ENCODE measurements around the gene ZNF281. TPM values are rescaled to one million over a fixed set of nuclear protein-coding genes. Genes with fewer than 3 reads are reported as not detected.

Gene ZNF281
- total RNA-seq, 6 donors from 2014 or later, result 11.4 to 26.8 (median 16.6) TPM

DNA sequence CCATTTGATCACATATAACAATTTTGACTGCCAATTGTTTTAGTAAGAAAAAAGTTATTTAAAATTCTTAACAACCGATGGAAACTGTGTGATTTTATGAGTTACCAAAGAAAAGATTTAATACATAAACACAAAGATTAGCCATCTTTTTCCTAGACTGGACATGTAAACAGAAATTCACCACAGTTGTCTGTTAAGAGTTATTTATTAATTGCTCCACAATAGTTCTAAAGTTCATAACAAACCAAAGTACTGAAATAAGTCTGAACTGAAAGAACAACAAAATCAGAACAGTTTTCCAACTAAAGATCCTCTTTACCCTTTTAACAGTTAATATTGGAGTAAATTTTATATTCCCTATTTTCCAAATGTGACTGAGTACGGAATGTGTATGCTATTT lies 8.6 kb downstream of the ZNF281 start:
- TF ChIP-seq POLR2A (IDR thresholded peaks at IDR 0.05) (no peak), EP300 (IDR thresholded peaks at IDR 0.05) (no peak), POLR2AphosphoS5 (IDR thresholded peaks at IDR 0.05) (no peak)
- TF ChIP-seq, protein P1, sequence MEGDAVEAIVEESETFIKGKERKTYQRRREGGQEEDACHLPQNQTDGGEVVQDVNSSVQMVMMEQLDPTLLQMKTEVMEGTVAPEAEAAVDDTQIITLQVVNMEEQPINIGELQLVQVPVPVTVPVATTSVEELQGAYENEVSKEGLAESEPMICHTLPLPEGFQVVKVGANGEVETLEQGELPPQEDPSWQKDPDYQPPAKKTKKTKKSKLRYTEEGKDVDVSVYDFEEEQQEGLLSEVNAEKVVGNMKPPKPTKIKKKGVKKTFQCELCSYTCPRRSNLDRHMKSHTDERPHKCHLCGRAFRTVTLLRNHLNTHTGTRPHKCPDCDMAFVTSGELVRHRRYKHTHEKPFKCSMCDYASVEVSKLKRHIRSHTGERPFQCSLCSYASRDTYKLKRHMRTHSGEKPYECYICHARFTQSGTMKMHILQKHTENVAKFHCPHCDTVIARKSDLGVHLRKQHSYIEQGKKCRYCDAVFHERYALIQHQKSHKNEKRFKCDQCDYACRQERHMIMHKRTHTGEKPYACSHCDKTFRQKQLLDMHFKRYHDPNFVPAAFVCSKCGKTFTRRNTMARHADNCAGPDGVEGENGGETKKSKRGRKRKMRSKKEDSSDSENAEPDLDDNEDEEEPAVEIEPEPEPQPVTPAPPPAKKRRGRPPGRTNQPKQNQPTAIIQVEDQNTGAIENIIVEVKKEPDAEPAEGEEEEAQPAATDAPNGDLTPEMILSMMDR (IDR thresholded peaks at IDR 0.05), result no peak
- no peak for ATAC-seq (ENCODE audit: low FRiP score in 2 of 2)
- Histone ChIP-seq H3K4me1 (peaks cover 9 to 43% (median 20%) of the 10 kb centered on the region in 4 donors), H3K4me3 (no peak overlapping the region), H3K36me3 (peaks cover 0 to 7% (median 0%) of the 10 kb centered on the region in 4 donors), H3K9me3 (no peaks in the 10 kb centered on the region), H3K27me3 (no peaks in the 10 kb centered on the region), H3K27ac (no peak overlapping the region)
- no peak for DNase-seq
- 81 to 91% methylated on average over 2 of the region's 2 CpGs for WGBS, 2 donors

DNA sequence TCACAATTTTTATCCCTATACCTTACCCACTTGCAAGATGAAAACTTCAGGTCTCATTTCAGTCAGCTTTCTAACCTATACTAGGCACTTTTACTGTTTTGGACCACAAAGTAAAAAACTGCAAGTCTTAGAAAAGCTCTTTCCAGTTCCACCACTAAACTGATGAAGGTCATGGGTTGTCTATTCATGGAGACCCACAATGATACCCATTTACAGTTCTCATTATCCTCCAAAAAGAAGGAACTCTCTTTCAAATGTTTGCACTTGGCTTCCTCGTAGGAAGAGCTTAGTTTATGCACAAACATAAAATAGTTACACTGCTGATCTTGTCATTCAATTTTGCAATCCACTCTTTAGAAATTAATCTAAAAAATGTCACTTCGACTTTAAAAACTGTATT lies 9.3 kb downstream of the ZNF281 start:
- WGBS, 2 donors, result 59 to 63% methylated on average over 2 of the region's 2 CpGs
- no peaks in the 10 kb centered on the region for H3K9me3 ChIP-seq
- H3K27me3 ChIP-seq, result no peaks in the 10 kb centered on the region
- DNase-seq, result no peak
- H3K4me3 ChIP-seq, result no peak overlapping the region
- H3K27ac ChIP-seq, result no peak overlapping the region
- peaks cover 0 to 7% (median 0%) of the 10 kb centered on the region in 4 donors for H3K36me3 ChIP-seq
- no peak for ATAC-seq (ENCODE audit: low FRiP score in 2 of 2)
- TF ChIP-seq, protein P1 (IDR thresholded peaks at IDR 0.05), result no peak
- TF ChIP-seq POLR2A (IDR thresholded peaks at IDR 0.05) (no peak), POLR2AphosphoS5 (IDR thresholded peaks at IDR 0.05) (no peak), EP300 (IDR thresholded peaks at IDR 0.05) (no peak)
- peaks cover 2 to 36% (median 13%) of the 10 kb centered on the region in 4 donors for H3K4me1 ChIP-seq

DNA sequence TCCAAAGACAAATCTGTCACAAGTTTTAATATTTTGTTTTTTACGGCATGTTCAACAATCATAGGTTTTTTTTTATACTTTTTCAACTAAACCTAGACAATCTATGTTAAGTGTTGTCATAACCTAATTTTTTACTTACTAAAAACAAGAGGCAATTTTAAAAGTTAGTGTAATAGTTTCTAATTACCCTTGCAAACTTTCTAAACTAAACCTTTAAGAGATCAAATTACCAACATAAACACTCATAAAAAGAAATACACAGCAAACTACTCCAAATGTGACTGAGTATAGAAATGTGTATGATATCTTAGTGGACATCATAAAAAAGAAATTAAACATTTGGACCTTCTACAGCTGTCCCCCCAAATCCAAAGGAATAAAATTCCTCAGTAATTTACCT lies 10.0 kb downstream of the ZNF281 start:
- H3K27me3 ChIP-seq, result no peaks in the 10 kb centered on the region
- DNase-seq, result no peak
- no peak overlapping the region for H3K4me3 ChIP-seq
- no peak overlapping the region for H3K27ac ChIP-seq
- WGBS, 2 donors, result 92 to 96% methylated on average over 1 of the region's 1 CpG
- peaks cover 0 to 7% (median 0%) of the 10 kb centered on the region in 4 donors for H3K36me3 ChIP-seq
- peaks cover 0 to 29% (median 9%) of the 10 kb centered on the region in 4 donors for H3K4me1 ChIP-seq
- no peak for ATAC-seq (ENCODE audit: low FRiP score in 2 of 2)
- H3K9me3 ChIP-seq, result no peaks in the 10 kb centered on the region
- TF ChIP-seq POLR2A (IDR thresholded peaks at IDR 0.05) (no peak), EP300 (IDR thresholded peaks at IDR 0.05) (no peak), POLR2AphosphoS5 (IDR thresholded peaks at IDR 0.05) (no peak)
- TF ChIP-seq, protein P1 (IDR thresholded peaks at IDR 0.05), result no peak

DNA sequence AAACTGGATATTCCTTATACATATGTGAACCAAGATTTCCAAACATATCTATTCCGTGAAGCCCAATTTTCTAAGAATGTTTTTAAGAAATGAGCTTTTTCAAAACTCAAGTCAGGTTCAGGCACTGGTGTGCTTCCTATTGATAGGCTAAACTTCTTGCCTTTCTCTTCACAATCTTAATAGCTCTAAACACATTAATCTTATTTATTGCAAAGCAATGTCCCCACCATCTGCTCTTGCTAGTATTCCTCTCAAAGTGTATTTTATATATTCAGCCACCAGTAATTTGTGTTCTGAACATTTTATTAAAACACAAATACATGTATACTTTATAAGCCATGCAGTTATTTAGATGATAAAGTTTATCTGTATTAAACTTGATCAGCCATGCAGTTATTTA lies 11.5 kb downstream of the ZNF281 start:
- TF ChIP-seq POLR2AphosphoS5 (IDR thresholded peaks at IDR 0.05), result no peak
- no peak for TF ChIP-seq EP300 (IDR thresholded peaks at IDR 0.05)
- TF ChIP-seq, protein P1 (IDR thresholded peaks at IDR 0.05), result no peak
- TF ChIP-seq POLR2A (IDR thresholded peaks at IDR 0.05), result no peak
- no peak overlapping the region for H3K27ac ChIP-seq
- 93 to 97% methylated on average over 1 of the region's 1 CpG for WGBS, 2 donors
- H3K9me3 ChIP-seq, result no peaks in the 10 kb centered on the region
- DNase-seq (no peak), ATAC-seq (ENCODE audit: low FRiP score in 2 of 2) (no peak)
- H3K4me3 ChIP-seq, result no peak overlapping the region
- H3K36me3 ChIP-seq, result no peaks in the 10 kb centered on the region
- no peaks in the 10 kb centered on the region for H3K27me3 ChIP-seq
- peaks cover 0 to 23% (median 7%) of the 10 kb centered on the region in 4 donors for H3K4me1 ChIP-seq

DNA sequence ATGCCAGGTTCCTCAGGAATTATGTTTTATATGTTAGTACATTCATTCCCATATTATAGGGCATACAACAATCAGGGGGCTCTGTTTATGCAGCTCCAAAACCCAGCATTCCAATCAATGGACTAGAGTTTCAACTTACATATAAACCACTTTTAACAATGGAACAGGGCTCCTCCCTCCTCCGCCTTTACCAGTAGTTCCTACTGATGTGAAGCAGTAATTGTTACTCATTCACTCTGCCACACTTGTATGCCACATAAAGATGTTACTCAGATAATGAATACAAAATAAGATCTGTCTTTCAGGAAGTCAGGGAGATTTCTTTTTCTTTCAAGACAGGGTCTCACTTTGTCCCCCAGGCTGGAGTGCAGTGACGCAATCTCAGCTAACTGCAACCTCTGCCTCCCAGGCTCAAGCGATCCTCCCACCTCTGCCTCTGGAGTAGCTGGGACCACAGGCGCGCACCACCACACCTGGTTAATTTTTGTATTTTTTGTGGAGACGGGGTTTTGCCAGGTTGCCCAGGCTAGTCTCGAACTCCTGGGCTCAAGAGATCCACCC lies 17.1 kb downstream of the ZNF281 start:
- ATAC-seq (ENCODE audit: low FRiP score in 2 of 2) (no peak), DNase-seq (no peak)
- Histone ChIP-seq H3K36me3 (no peaks in the 10 kb centered on the region), H3K9me3 (no peaks in the 10 kb centered on the region), H3K4me1 (no peaks in the 10 kb centered on the region), H3K4me3 (no peak overlapping the region), H3K27me3 (no peaks in the 10 kb centered on the region), H3K27ac (no peak overlapping the region)
- 94 to 97% methylated on average over 7 of the region's 7 CpGs for WGBS, 2 donors
- TF ChIP-seq POLR2A (IDR thresholded peaks at IDR 0.05), result no peak
- TF ChIP-seq, protein P1 (IDR thresholded peaks at IDR 0.05), result no peak
- TF ChIP-seq POLR2AphosphoS5 (IDR thresholded peaks at IDR 0.05), result no peak
- no peak for TF ChIP-seq EP300 (IDR thresholded peaks at IDR 0.05)
